ENCODE results near the gene ABCB8. TPM values are rescaled to one million over a fixed set of nuclear protein-coding genes. Genes with fewer than 3 reads are reported as not detected.
A peak's percentile ranks its signal among the peaks of the same experiment; 100 is the strongest.

Gene ABCB8
- polyA plus RNA-seq (ENCODE audit: insufficient read length in 4 of 4): 10 to 100 TPM; 15.5 to 34.4 (median 27.2) TPM

- DNase-seq (ENCODE audit: low read depth in 4 of 4, low spot score in 2 of 4): peak; percentile 99 to 100 (median 100)
These were observed at the start of gene ABCB8 for GRCh38 chr7:151028131-151028947. Gene ABCB8, plus strand, starts transcription at chr7:151028450. Its CDS starts 66 bp downstream, at chr7:151028516.

- no peak for DNase-seq (ENCODE audit: low read depth in 4 of 4, low spot score in 2 of 4)
These were observed 48.4 kb upstream of the ABCB8 start for GRCh38 chr7:150979713-150980390.

- DNase-seq (ENCODE audit: low read depth in 4 of 4, low spot score in 2 of 4): no peak
These were observed 47.6 kb upstream of the ABCB8 start for GRCh38 chr7:150980663-150981062.

- DNase-seq (ENCODE audit: low read depth in 4 of 4, low spot score in 2 of 4): no peak
These were observed 46.6 kb upstream of the ABCB8 start for GRCh38 chr7:150981644-150982043.

- DNase-seq (ENCODE audit: low read depth in 4 of 4, low spot score in 2 of 4): no peak
These were observed 45.9 kb upstream of the ABCB8 start for GRCh38 chr7:150982351-150982750.

- DNase-seq (ENCODE audit: low read depth in 4 of 4, low spot score in 2 of 4): peak in 1 of 4 donors; percentile 75
These were observed 44.3 kb upstream of the ABCB8 start for GRCh38 chr7:150983893-150984368.

GRCh38 chr7:150986099-150986512 is 42.1 kb upstream of the ABCB8 start:
- DNase-seq (ENCODE audit: low read depth in 4 of 4, low spot score in 2 of 4): no peak

- no peak for DNase-seq (ENCODE audit: low read depth in 4 of 4, low spot score in 2 of 4)
These were observed 41.7 kb upstream of the ABCB8 start for GRCh38 chr7:150986556-150986955.

- no peak for DNase-seq (ENCODE audit: low read depth in 4 of 4, low spot score in 2 of 4)
These were observed 39.7 kb upstream of the ABCB8 start for GRCh38 chr7:150988230-150989226.

GRCh38 chr7:150989456-150989855 is 38.8 kb upstream of the ABCB8 start:
- DNase-seq (ENCODE audit: low read depth in 4 of 4, low spot score in 2 of 4): no peak

GRCh38 chr7:150990416-150991186 is 37.6 kb upstream of the ABCB8 start, which contains the start of gene NOS3:
Gene NOS3, plus strand, starts transcription at chr7:150991017. Its CDS starts 2,787 bp downstream, at chr7:150993804.
- no peak for DNase-seq (ENCODE audit: low read depth in 4 of 4, low spot score in 2 of 4)

- no peak for DNase-seq (ENCODE audit: low read depth in 4 of 4, low spot score in 2 of 4)
These were observed 36.1 kb upstream of the ABCB8 start for GRCh38 chr7:150992051-150992640.

- no peak for DNase-seq (ENCODE audit: low read depth in 4 of 4, low spot score in 2 of 4)
These were observed 35.4 kb upstream of the ABCB8 start for GRCh38 chr7:150992833-150993302.

GRCh38 chr7:150993511-150993910 is 34.7 kb upstream of the ABCB8 start:
- DNase-seq (ENCODE audit: low read depth in 4 of 4, low spot score in 2 of 4): no peak

- DNase-seq (ENCODE audit: low read depth in 4 of 4, low spot score in 2 of 4): no peak
These were observed 34.0 kb upstream of the ABCB8 start for GRCh38 chr7:150994141-150994837.

GRCh38 chr7:150994838-150995510 is 33.3 kb upstream of the ABCB8 start:
- no peak for DNase-seq (ENCODE audit: low read depth in 4 of 4, low spot score in 2 of 4)

- DNase-seq (ENCODE audit: low read depth in 4 of 4, low spot score in 2 of 4): no peak
These were observed 31.7 kb upstream of the ABCB8 start for GRCh38 chr7:150996376-150997074.
